Measurements from ENCODE around the gene FOXB1.

The FOXB1 gene

DNA sequence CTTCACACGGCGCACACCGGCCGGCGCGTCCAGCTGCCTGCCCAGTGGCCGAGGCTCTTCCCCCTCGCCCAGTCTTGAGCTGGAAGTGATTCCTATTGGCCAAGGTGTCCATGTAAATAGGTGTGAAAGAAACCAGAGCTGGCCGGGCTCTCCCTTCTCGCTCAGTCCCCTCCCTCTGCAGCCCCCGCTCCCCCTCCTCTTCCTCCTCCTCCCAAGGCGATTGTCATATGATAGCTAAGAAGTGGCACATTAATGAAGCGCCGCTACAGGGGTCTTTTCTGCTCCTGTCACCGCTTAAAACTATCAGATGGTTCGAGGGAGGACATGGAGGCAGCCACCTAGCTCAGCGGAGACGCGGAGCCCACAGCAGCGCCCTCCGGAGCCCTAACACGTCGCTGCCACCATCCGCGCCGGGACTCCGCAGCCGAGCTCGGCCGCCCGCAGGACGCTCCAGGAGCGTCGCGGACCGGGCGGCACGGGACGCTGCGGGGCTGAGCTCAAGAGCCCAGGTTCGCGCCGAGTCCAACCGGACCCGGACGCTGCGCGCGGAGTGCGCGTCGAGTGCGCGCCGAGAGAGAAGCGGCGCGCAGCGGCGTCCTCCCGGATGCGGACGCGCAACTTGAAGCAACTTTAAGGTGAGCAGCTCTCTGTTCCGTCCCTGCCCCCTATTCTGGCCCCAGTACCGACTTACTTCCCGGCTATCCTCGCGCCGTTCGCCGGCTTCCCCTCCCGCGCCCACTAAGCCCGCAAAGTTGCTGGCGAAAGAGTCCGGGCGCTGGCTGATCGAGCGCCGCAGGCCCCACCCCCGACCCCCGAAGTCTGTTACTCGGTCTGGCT, at the start of gene FOXB1:
FOXB1 (plus strand) TSS at position 303 of the 837 bp plus-strand sequence. CDS start 653 bp downstream, outside the sequence.
- no peak within 1 kb of the TSS for H3K27ac ChIP-seq
- TF ChIP-seq ZFX (IDR thresholded peaks at IDR 0.05; ENCODE audit: borderline replicate concordance), result no peak
- TF ChIP-seq, protein P1, sequence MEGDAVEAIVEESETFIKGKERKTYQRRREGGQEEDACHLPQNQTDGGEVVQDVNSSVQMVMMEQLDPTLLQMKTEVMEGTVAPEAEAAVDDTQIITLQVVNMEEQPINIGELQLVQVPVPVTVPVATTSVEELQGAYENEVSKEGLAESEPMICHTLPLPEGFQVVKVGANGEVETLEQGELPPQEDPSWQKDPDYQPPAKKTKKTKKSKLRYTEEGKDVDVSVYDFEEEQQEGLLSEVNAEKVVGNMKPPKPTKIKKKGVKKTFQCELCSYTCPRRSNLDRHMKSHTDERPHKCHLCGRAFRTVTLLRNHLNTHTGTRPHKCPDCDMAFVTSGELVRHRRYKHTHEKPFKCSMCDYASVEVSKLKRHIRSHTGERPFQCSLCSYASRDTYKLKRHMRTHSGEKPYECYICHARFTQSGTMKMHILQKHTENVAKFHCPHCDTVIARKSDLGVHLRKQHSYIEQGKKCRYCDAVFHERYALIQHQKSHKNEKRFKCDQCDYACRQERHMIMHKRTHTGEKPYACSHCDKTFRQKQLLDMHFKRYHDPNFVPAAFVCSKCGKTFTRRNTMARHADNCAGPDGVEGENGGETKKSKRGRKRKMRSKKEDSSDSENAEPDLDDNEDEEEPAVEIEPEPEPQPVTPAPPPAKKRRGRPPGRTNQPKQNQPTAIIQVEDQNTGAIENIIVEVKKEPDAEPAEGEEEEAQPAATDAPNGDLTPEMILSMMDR (IDR thresholded peaks at IDR 0.05), result no peak

- no peak overlapping the region for H3K27ac ChIP-seq
- no peak for TF ChIP-seq ZFX (IDR thresholded peaks at IDR 0.05; ENCODE audit: borderline replicate concordance)
- TF ChIP-seq, protein P1 (IDR thresholded peaks at IDR 0.05), result no peak
Observed at GRCh38 chr15:59958288-59958687, 45.8 kb upstream of the FOXB1 start.

DNA sequence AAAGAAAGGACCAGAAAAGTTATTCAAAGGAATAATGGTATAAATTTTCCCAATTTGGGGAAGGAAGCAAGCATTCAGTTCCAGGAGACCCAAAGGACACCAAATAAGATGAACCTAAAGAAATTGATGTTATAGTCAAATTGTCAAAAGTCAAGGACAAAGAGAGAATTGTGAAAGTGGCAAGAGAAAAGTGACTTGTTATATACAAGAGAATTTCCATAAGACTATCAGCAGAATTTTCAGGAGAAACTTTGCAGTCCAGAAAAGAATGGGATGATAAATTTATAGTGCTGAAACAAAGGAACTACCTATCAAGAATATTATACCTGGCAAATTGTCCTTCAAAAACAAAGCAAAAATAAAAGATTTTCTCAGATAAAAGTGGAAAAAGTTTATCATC, 43.8 kb upstream of the FOXB1 start:
- H3K27ac ChIP-seq, result no peak overlapping the region
- TF ChIP-seq, protein P1 (IDR thresholded peaks at IDR 0.05), result no peak
- no peak for TF ChIP-seq ZFX (IDR thresholded peaks at IDR 0.05; ENCODE audit: borderline replicate concordance)

GRCh38 chr15:59963322-59963721, 40.8 kb upstream of the FOXB1 start:
- no peak for TF ChIP-seq ZFX (IDR thresholded peaks at IDR 0.05; ENCODE audit: borderline replicate concordance)
- TF ChIP-seq, protein P1 (IDR thresholded peaks at IDR 0.05), result no peak
- H3K27ac ChIP-seq, result no peak overlapping the region

DNA sequence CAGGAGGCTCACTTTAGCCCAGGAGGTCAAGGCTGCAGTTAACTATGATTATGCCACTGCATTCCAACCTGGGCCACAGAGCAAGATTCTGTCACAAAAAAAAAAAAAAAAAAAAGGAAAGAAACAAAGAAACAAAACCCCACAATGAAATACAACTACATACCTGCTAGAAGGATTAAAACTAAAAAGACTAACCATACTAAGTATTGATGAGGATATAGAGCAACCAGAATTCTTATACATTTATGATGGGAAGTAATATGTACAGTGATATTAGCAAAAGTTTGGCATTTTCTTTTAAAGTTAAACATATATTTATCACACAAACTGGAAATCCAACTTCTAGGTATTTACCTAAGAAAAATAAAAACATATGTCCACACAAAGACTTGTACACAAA, 40.2 kb upstream of the FOXB1 start:
- H3K27ac ChIP-seq, result no peak overlapping the region
- no peak for TF ChIP-seq ZFX (IDR thresholded peaks at IDR 0.05; ENCODE audit: borderline replicate concordance)
- TF ChIP-seq, protein P1 (IDR thresholded peaks at IDR 0.05), result no peak

DNA sequence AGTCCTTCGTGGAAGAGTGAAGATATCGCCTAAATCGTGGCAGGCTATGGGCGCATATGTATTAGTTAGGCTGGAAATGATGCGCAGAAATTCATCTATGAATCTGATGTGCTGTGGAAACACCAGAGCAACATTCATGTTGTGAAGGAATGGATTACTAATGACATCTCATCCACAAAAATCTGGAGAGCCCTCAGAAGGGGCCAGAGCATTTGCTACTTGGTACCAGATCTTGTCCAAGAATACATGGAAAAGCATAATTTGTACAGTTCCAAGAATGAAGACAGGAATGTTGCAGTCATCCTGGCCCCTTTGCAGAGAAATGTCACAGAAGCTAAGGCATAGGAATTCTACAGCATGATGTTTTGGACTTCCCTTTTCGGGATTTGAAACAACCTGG, 38.4 kb upstream of the FOXB1 start:
- TF ChIP-seq, protein P1 (IDR thresholded peaks at IDR 0.05), result no peak
- no peak for TF ChIP-seq ZFX (IDR thresholded peaks at IDR 0.05; ENCODE audit: borderline replicate concordance)

GRCh38 chr15:59966262-59966661, 37.8 kb upstream of the FOXB1 start:
- TF ChIP-seq, protein P1 (IDR thresholded peaks at IDR 0.05), result no peak
- no peak for TF ChIP-seq ZFX (IDR thresholded peaks at IDR 0.05; ENCODE audit: borderline replicate concordance)
- no peak overlapping the region for H3K27ac ChIP-seq

More for the DNA sequence above, 38.4 kb upstream of the FOXB1 start:
- no peak overlapping the region for H3K27ac ChIP-seq
